SK-N-SH treated with all-trans-retinoic acid at 6 μM for 48 hours (cell line): ENCODE results near the gene ADGRG1.
"Not testable (repeated sequence)": the region's sequence is repeated elsewhere in the genome, so short reads cannot be mapped to it uniquely, and the experiment has no call there.

Experiments
- ARNTL ChIP-seq: fragments of 450-650 bp; formaldehyde crosslinking; IDR thresholded peaks from 2 replicates; pipeline ENCODE4 v1.5.0; 2020; ENCODE audit warnings: low read depth, mild to moderate bottlenecking, moderate library complexity, borderline replicate concordance
- GLIS3 ChIP-seq: fragments of 250-450 bp; sonication (Bioruptor Pico); IDR thresholded peaks from 2 replicates; pipeline ENCODE4 v1.5.0; 2020; ENCODE audit warnings: mild to moderate bottlenecking, moderate library complexity
- ISL1 ChIP-seq: fragments of 250-450 bp; sonication (Bioruptor Pico); IDR thresholded peaks from 2 replicates; pipeline ENCODE4 v2.1.2; 2022; ENCODE audit warnings: mild to moderate bottlenecking, moderate library complexity
- OSR1 ChIP-seq: fragments of 250-450 bp; sonication (Bioruptor Pico); IDR thresholded peaks from 2 replicates; pipeline ENCODE4 v1.8.0; 2022; ENCODE audit warnings: moderate library complexity, mild to moderate bottlenecking, inconsistent platforms
- PPARA ChIP-seq: fragments of 250-450 bp; sonication (Bioruptor Pico); IDR thresholded peaks from 2 replicates; pipeline ENCODE4 v1.5.0; 2020; ENCODE audit warnings: mild to moderate bottlenecking, borderline replicate concordance
- TCF4 ChIP-seq: fragments of 250-450 bp; sonication (Bioruptor Pico); IDR thresholded peaks from 2 replicates; pipeline ENCODE4 v1.8.0; 2021; ENCODE audit warnings: mild to moderate bottlenecking, moderate library complexity, borderline replicate concordance
- TOX ChIP-seq: fragments of 250-450 bp; sonication (Bioruptor Pico); IDR thresholded peaks from 2 replicates; pipeline ENCODE4 v1.8.0; 2021; ENCODE audit warnings: mild to moderate bottlenecking, moderate library complexity, borderline replicate concordance
- TSHZ2 ChIP-seq: fragments of 250-450 bp; sonication (Bioruptor Pico); IDR thresholded peaks from 2 replicates; pipeline ENCODE4 v1.5.0; 2020; ENCODE audit warnings: mild to moderate bottlenecking, moderate library complexity
- ZFP3 ChIP-seq: fragments of 250-450 bp; sonication (Bioruptor Pico); IDR thresholded peaks from 2 replicates; pipeline ENCODE4 v1.5.0; 2020; ENCODE audit warnings: mild to moderate bottlenecking, moderate library complexity
- ZFP30 ChIP-seq: fragments of 450-650 bp; formaldehyde crosslinking; IDR thresholded peaks from 2 replicates; pipeline ENCODE4 v1.5.0; 2022; ENCODE audit warnings: mild to moderate bottlenecking, moderate library complexity
- ZNF565 ChIP-seq: fragments of 450-650 bp; formaldehyde crosslinking; conservative IDR thresholded peaks from 2 replicates; pipeline ENCODE4 v1.5.0; 2020; ENCODE audit warnings: low read depth, mild to moderate bottlenecking, moderate library complexity
- ZNF70 ChIP-seq: fragments of 450-650 bp; formaldehyde crosslinking; IDR thresholded peaks from 2 replicates; pipeline ENCODE4 v1.5.0; 2020; ENCODE audit warnings: mild to moderate bottlenecking, moderate library complexity
- ZNF8 ChIP-seq: fragments of 450-650 bp; formaldehyde crosslinking; IDR thresholded peaks from 2 replicates; pipeline ENCODE4 v1.5.0; 2020; ENCODE audit warnings: mild to moderate bottlenecking, moderate library complexity
- TF ChIP-seq, protein P1 (sequence below): fragments of 250-450 bp; sonication (Bioruptor Pico); IDR thresholded peaks from 2 replicates; pipeline ENCODE4 v1.8.0; 2020; ENCODE audit warnings: mild to moderate bottlenecking, moderate library complexity, borderline replicate concordance

DNA sequence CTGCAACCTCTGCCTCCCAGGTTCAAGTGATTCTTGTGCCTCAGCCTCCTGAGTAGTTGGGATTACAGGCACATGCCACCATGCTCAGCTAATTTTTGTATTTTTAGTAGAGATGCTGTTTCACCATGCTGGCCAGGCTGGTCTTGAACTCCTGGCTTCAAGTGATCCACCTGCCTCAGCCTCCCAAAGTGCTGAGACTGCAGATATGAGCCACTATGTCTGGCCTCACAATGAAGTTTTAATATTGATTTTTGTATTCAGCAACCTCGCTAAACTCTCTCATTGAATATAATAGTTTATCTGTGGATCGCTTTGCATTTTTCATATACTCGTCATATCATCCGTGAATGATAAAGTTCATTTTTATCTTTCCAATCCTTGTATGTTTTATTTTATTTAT is 32.2 kb upstream of the ADGRG1 start:
- TF ChIP-seq ARNTL; ISL1 (CRISPR knock-in tag); TSHZ2 (CRISPR knock-in tag); TCF4; ZNF8 (CRISPR knock-in tag); ZFP3 (CRISPR knock-in tag); PPARA (CRISPR knock-in tag); OSR1 (CRISPR knock-in tag); ZFP30 (CRISPR knock-in tag); GLIS3 (CRISPR knock-in tag); ZNF70; TOX; ZNF565 (CRISPR knock-in tag): not testable (repeated sequence)
- TF ChIP-seq, protein P1, sequence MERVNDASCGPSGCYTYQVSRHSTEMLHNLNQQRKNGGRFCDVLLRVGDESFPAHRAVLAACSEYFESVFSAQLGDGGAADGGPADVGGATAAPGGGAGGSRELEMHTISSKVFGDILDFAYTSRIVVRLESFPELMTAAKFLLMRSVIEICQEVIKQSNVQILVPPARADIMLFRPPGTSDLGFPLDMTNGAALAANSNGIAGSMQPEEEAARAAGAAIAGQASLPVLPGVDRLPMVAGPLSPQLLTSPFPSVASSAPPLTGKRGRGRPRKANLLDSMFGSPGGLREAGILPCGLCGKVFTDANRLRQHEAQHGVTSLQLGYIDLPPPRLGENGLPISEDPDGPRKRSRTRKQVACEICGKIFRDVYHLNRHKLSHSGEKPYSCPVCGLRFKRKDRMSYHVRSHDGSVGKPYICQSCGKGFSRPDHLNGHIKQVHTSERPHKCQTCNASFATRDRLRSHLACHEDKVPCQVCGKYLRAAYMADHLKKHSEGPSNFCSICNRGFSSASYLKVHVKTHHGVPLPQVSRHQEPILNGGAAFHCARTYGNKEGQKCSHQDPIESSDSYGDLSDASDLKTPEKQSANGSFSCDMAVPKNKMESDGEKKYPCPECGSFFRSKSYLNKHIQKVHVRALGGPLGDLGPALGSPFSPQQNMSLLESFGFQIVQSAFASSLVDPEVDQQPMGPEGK (CRISPR knock-in tag): not testable (repeated sequence)
